Kasumi-1 (cell line): Measurements from ENCODE around the gene LIMK2.
"Not testable (repeated sequence)": the region's sequence is repeated elsewhere in the genome, so short reads cannot be mapped to it uniquely, and the experiment has no call there.

ENCODE experiments used
- DNase-seq, 2 experiments: peaks; one replicate each; lab custom pipeline; 2025; lab: John Stamatoyannopoulos, UW

The LIMK2 gene

GRCh38 chr22:31290494-31291471 is 78.7 kb downstream of the LIMK2 start:
- DNase-seq, result peak; percentile 86 to 93

GRCh38 chr22:31291481-31292235 is 79.6 kb downstream of the LIMK2 start:
- DNase-seq, result peak in 1 of 2 experiments; percentile 40

GRCh38 chr22:31292236-31292989 is 80.3 kb downstream of the LIMK2 start, which contains the start of gene PIK3IP1:
PIK3IP1 (minus strand) TSS chr22:31292488; CDS start chr22:31292344, 144 bp downstream.
- peak; percentile 91 for DNase-seq

GRCh38 chr22:31295360-31295759 is 83.3 kb downstream of the LIMK2 start:
- DNase-seq, result no peak

GRCh38 chr22:31295831-31296657 is 83.9 kb downstream of the LIMK2 start:
- DNase-seq, result no peak

GRCh38 chr22:31300896-31301295 is 88.8 kb downstream of the LIMK2 start:
- DNase-seq, result no peak

- DNase-seq, result no peak
These were observed 89.9 kb downstream of the LIMK2 start for GRCh38 chr22:31302006-31302405.

- no peak for DNase-seq
These were observed 90.4 kb downstream of the LIMK2 start for GRCh38 chr22:31302537-31302936.

- DNase-seq, result no peak
These were observed 93.1 kb downstream of the LIMK2 start for GRCh38 chr22:31305194-31305593.

- DNase-seq, result no peak
These were observed 96.1 kb downstream of the LIMK2 start for GRCh38 chr22:31308181-31308580.

- peak; percentile 37 to 65 for DNase-seq
These were observed 101.5 kb downstream of the LIMK2 start for GRCh38 chr22:31313366-31314147.

- DNase-seq, result not testable (repeated sequence)
These were observed 102.1 kb downstream of the LIMK2 start for GRCh38 chr22:31314220-31314619.

- DNase-seq, result no peak
These were observed 109.3 kb downstream of the LIMK2 start for GRCh38 chr22:31321421-31321820.

GRCh38 chr22:31323578-31324550 is 111.8 kb downstream of the LIMK2 start:
- DNase-seq, result no peak

GRCh38 chr22:31326877-31327276 is 114.8 kb downstream of the LIMK2 start:
- no peak for DNase-seq

- no peak for DNase-seq
These were observed 115.9 kb downstream of the LIMK2 start for GRCh38 chr22:31327806-31328543.

GRCh38 chr22:31328544-31328960 is 116.5 kb downstream of the LIMK2 start:
- DNase-seq, result no peak

- no peak for DNase-seq
These were observed 116.9 kb downstream of the LIMK2 start for GRCh38 chr22:31329029-31329428.
